ENCODE results near the gene EDAR. TPM values are rescaled to one million over a fixed set of nuclear protein-coding genes. Genes with fewer than 3 reads are reported as not detected.

Gene EDAR
- total and polyA plus RNA-seq, 10 of the 15 experiments (the other 5 are each of a cell fraction or from before 2014, with no cell fraction given) = 0.04 TPM; not detected in 9

DNA sequence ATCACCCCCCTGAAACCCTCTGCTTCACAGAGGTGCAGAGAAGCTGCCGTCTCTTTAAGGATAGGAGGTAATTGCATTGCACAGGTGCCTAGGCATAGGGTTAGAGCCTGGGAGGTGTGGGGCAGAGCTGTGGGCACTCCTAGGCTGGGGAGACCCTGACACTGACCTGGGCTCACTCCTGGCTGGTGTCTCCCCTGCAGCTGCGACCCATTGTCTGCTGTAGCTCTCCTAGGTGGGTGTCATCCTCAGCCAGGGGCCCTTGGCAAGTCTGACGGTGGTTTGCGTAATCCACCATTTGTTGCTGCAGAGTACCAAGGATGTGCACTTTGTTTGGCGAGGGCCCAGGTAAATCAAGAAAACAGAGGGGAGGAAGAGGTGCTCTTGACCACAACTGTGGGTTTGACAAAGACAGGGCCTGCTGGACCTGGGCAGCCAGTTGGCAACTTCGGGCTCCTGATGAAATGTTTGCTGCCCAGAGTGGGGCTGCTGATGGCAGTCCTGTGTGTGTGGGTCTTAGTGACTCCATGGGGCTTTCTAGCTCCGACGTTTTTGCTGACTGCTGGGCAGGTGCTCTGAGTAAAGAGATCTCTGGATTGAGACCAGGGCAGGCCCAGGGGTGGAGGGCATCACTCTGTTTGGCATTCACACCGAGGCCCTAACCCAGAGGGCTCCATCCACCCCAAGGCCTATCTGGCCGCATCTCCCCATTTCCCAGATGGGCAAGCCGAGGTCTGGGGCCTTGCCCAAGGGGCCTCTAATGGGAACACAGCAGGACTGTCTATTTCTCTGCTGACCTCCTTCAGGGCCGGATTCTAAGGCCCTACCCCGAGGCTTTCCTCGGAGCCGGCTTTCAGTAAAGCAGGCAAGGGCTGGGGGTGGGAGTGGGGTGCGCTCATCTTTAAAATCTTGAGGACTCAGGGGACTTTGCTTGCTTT is 67.7 kb downstream of the EDAR start:
- no peaks in the 10 kb centered on the region for H3K4me1 ChIP-seq (ENCODE audit: control insufficient read depth, insufficient read depth, low read length)
- ChIA-PET POLR2A (no interaction called here), RAD21 (ENCODE audit: unreplicated experiment) (no interaction called here), SMC1A (ENCODE audit: uncharacterized antibody, unreplicated experiment) (no interaction called here), CTCF (no interaction called here)
- no peaks in the 10 kb centered on the region for H4K20me1 ChIP-seq (ENCODE audit: control insufficient read depth, insufficient read depth)
- no peak overlapping the region for H3K4me2 ChIP-seq (ENCODE audit: control insufficient read depth, insufficient read depth)
- H3K9me3 ChIP-seq (replicated peaks; ENCODE audit: control insufficient read depth, insufficient read depth, low read length) = no peaks in the 10 kb centered on the region
- no TSS peak for BruUV-seq (replicated peaks)
- TF ChIP-seq, protein P1, sequence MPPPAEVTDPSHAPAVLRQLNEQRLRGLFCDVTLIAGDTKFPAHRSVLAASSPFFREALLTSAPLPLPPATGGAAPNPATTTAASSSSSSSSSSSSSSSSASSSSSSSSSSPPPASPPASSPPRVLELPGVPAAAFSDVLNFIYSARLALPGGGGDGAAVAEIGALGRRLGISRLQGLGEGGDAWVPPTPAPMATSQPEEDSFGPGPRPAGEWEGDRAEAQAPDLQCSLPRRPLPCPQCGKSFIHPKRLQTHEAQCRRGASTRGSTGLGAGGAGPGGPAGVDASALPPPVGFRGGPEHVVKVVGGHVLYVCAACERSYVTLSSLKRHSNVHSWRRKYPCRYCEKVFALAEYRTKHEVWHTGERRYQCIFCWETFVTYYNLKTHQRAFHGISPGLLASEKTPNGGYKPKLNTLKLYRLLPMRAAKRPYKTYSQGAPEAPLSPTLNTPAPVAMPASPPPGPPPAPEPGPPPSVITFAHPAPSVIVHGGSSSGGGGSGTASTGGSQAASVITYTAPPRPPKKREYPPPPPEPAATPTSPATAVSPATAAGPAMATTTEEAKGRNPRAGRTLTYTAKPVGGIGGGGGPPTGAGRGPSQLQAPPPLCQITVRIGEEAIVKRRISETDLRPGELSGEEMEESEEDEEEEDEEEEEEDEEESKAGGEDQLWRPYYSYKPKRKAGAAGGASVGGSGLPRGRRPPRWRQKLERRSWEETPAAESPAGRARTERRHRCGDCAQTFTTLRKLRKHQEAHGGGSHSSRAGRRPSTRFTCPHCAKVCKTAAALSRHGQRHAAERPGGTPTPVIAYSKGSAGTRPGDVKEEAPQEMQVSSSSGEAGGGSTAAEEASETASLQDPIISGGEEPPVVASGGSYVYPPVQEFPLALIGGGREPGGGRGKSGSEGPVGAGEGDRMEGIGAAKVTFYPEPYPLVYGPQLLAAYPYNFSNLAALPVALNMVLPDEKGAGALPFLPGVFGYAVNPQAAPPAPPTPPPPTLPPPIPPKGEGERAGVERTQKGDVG (CRISPR knock-in tag; IDR thresholded peaks at IDR 0.05) = no peak
- TF ChIP-seq ZNF384 (IDR thresholded peaks at IDR 0.05; ENCODE audit: borderline replicate concordance, low read depth, low read length) (no peak), SMAD1 (IDR thresholded peaks at IDR 0.05; ENCODE audit: low read depth, partially characterized antibody) (no peak), HDAC2 (IDR thresholded peaks at IDR 0.05) (no peak), IKZF1 (conservative IDR thresholded peaks at IDR 0.05) (no peak), NFYA (IDR thresholded peaks at IDR 0.05; ENCODE audit: borderline replicate concordance, low read depth, low read length) (no peak)
- no peak overlapping the region for H3K27ac ChIP-seq (ENCODE audit: control insufficient read depth, insufficient read depth)
- H3K36me3 ChIP-seq (ENCODE audit: control insufficient read depth in 2 of 2, insufficient read depth in 2 of 2, low read length in 1 of 2) = no peaks in the 10 kb centered on the region
- no peak overlapping the region for H2AFZ ChIP-seq (ENCODE audit: control insufficient read depth, low read depth, low read length)
- in situ Hi-C loops (cut with MboI) = no loop called here
- peaks cover 0 to 3% of the 10 kb centered on the region in 2 experiments; a peak in 2 of 4 replicates for H3K27me3 ChIP-seq (replicated peaks in 1 of 2; ENCODE audit: control insufficient read depth in 2 of 2, insufficient read depth in 2 of 2, low read length in 1 of 2)
- 28% methylated on average over 16 of the region's 16 CpGs for WGBS (ENCODE audit: insufficient coverage, insufficient replicate concordance, low lambda C conversion rate, missing lambda C conversion rate)
- H3K9ac ChIP-seq (ENCODE audit: control insufficient read depth, insufficient read depth, low read length) = no peak overlapping the region
- intact Hi-C loops (cut with micrococcal nuclease; ENCODE audit: unreplicated experiment) = no loop called here
- H3K4me3 ChIP-seq = no peak overlapping the region
- ATAC-seq (no peak), DNase-seq (ENCODE audit: low read depth, low spot score) (no peak), FAIRE-seq (no peak)
- no peaks in the 10 kb centered on the region for H3K79me2 ChIP-seq (ENCODE audit: control insufficient read depth, insufficient read depth, low read length)
